ENCODE results near the gene KCNK4.

KCNK4 gene

GRCh38 chr11:64244107-64244506, 47.0 kb upstream of the KCNK4 start:
- no peak overlapping the region for H3K27ac ChIP-seq (replicated peaks)
- no peak for DNase-seq (ENCODE audit: low read depth in 1 of 2, low spot score in 1 of 2)
- H3K27me3 ChIP-seq (ENCODE audit: insufficient read depth, poor library complexity, severe bottlenecking): no peaks in the 10 kb centered on the region
- H3K4me3 ChIP-seq (replicated peaks; ENCODE audit: insufficient read depth, low read length): no peak overlapping the region
- TF ChIP-seq GABPA (IDR thresholded peaks at IDR 0.05; ENCODE audit: low read depth) (no peak), CTCF (IDR thresholded peaks at IDR 0.05; ENCODE audit: insufficient read depth, low read length) (no peak), SPI1 (IDR thresholded peaks at IDR 0.05; ENCODE audit: borderline replicate concordance, low read depth) (no peak), POLR2AphosphoS5 (IDR thresholded peaks at IDR 0.05; ENCODE audit: low read depth) (no peak; the same call in 1 of the 2 replicates), REST (IDR thresholded peaks at IDR 0.05; ENCODE audit: insufficient replicate concordance, low read depth) (no peak)

- Histone ChIP-seq H3K27me3 (ENCODE audit: insufficient read depth, poor library complexity, severe bottlenecking) (no peaks in the 10 kb centered on the region), H3K27ac (replicated peaks) (peak overlapping the region; percentile 93), H3K4me3 (replicated peaks; ENCODE audit: insufficient read depth, low read length) (peak overlapping the region; percentile 81)
- TF ChIP-seq SPI1 (IDR thresholded peaks at IDR 0.05; ENCODE audit: borderline replicate concordance, low read depth) (no peak), GABPA (IDR thresholded peaks at IDR 0.05; ENCODE audit: low read depth) (no peak), POLR2AphosphoS5 (IDR thresholded peaks at IDR 0.05; ENCODE audit: low read depth) (no peak), REST (IDR thresholded peaks at IDR 0.05; ENCODE audit: insufficient replicate concordance, low read depth) (no peak), CTCF (IDR thresholded peaks at IDR 0.05; ENCODE audit: insufficient read depth, low read length) (no peak)
- DNase-seq (ENCODE audit: low read depth in 1 of 2, low spot score in 1 of 2): no peak
Measured at GRCh38 chr11:64244966-64245365, 46.1 kb upstream of the KCNK4 start.

GRCh38 chr11:64245401-64245796, 45.7 kb upstream of the KCNK4 start:
- TF ChIP-seq SPI1 (IDR thresholded peaks at IDR 0.05; ENCODE audit: borderline replicate concordance, low read depth): peak; percentile 61; the same call in 1 of the 2 replicates
- TF ChIP-seq REST (IDR thresholded peaks at IDR 0.05; ENCODE audit: insufficient replicate concordance, low read depth): no peak
- TF ChIP-seq POLR2AphosphoS5 (IDR thresholded peaks at IDR 0.05; ENCODE audit: low read depth): peak; percentile 43; the same call in 1 of the 2 replicates
- TF ChIP-seq CTCF (IDR thresholded peaks at IDR 0.05; ENCODE audit: insufficient read depth, low read length): no peak
- no peak for TF ChIP-seq GABPA (IDR thresholded peaks at IDR 0.05; ENCODE audit: low read depth)
- Histone ChIP-seq H3K27ac (replicated peaks) (peak overlapping the region; percentile 93), H3K4me3 (replicated peaks; ENCODE audit: insufficient read depth, low read length) (peak overlapping the region; percentile 81), H3K27me3 (ENCODE audit: insufficient read depth, poor library complexity, severe bottlenecking) (no peaks in the 10 kb centered on the region)
- peak in 1 of 2 experiments; percentile 52 for DNase-seq (ENCODE audit: low read depth in 1 of 2, low spot score in 1 of 2)

All from HL-60 (cell line).